Activated CD8-positive, alpha-beta memory T cell treated with anti-CD3 and anti-CD28 coated beads, Interleukin-2, amount 50 U/mL, for 48 hours (primary cell): Measurements from ENCODE around the gene FAM72B.
"Not testable (repeated sequence)": the region's sequence is repeated elsewhere in the genome, so short reads cannot be mapped to it uniquely, and the experiment has no call there.

Experiments used
- DNase-seq: peaks from one replicate; pipeline ENCODE4 v3.0.0-alpha.2; 2020

The FAM72B gene

DNA sequence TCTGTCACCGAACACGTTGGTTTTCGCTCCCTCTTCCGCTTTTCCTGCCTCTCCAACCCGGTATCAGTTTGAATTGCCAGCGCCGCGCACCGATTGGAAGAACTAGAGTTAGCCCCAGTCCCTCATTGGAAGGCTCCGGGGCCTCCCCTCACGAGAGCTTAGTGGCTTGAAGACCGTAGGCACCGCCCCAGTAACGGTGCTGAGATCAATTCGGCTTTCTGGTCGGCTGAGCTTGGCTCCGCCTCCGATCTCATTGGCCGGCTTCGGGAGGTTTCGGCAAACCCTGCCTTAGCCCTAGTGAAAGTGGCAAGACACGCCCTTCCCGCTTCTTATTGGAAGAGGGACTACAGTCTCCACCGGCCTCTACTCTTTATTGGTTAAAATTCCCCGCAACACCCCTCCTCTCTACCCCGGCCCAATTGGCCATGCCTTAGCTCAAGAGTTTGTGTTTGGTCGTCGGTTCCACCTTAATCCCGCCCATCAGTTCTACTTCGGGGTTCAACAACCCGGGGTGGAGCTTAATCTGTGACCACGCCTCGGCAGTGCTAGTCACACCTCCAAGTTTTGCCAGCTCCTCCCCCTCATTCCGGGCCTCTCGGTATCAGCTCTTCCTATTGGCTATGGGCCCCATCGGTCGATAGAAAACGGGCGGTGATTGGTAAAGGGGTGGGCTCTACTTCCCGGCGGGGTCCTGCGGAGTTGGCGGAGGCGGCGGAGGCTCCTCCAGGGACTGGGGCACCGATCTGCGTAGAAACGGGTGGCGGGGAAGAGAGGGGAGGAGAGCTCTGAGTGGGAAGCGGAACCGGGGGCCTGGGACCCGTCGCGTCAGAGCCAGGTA lies at the start of gene FAM72B, which contains the start of gene SRGAP2C:
FAM72B (minus strand) TSS at position 51 of the 838 bp plus-strand sequence. CDS start 851 bp downstream, outside the sequence.
SRGAP2C (plus strand) TSS at position 686 of the 838 bp plus-strand sequence. CDS start 2,472 bp downstream, outside the sequence.
- peak; percentile 85 for DNase-seq

DNA sequence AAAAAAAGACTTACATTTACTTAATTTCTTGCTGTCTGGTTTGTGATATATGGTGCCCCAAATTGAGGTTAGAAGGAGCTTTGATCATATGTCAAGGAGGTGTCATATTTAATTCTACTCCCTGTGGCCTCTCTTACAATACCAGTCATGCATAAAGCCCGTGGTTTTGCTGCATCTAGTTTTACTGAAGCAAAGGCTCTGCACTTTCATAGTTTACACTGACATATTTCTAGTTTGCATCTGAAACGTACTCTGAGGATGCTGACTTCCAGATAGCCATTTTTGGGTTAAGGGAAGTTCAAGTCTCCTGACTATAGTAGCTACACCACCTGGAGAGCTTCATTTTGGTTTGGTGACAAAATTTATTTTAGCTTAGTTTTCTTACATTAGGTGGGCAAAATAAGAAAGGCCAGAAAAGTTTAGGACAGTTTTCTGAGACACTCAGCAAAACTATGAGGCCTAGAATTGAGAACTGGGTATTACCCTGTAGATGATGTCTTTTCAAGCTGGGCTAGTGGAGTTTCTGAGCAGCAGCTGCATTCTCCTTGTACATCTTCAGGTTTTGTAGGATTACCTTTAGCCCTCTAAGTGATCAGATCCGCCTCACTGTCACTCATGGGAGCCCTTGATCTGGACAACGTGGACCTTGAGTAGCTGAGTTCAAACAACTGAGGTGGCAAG lies 48.4 kb upstream of the FAM72B start:
- DNase-seq, result not testable (repeated sequence)

- DNase-seq, result not testable (repeated sequence)
Measured at GRCh38 chr1:121230636-121231035, 46.5 kb upstream of the FAM72B start.

DNA sequence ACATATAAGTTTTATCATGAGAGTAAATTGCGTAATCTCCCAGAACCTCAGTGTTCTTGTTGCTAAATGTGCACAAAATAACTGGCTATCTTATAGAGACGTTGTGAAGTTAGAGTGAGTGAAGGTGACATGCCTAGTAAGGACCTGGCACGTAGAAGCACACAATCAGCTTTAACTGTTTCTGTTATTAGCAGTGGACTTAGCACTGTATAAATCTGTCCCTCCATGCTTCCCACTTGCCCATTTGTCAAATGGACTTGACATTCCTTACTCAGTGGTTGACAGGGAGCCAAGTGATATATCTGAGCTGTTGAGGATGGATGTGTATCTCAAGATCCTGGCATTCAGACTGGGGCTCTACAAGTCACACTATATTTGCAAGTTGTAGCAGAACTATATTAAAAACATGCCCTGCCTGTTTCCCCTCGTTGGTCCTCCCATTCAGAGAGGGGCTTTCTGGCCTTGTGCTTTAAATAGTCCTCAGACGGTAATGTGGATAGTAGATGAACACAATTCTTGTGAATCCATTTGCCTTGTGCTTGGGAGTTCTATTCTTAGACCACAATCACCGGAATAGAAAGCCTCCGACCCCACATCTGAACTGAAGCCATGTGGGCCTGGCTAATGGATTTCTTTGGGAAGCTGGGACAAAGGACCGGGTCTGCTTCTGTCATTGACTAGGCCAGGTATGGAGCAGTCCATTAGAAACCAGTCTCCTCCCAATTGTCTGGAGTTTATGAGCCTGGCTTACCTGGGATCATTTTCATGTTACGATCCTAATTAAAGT lies 43.6 kb upstream of the FAM72B start:
- DNase-seq, result not testable (repeated sequence)

GRCh38 chr1:121226925-121227324 lies 42.8 kb upstream of the FAM72B start:
- DNase-seq, result not testable (repeated sequence)

DNA sequence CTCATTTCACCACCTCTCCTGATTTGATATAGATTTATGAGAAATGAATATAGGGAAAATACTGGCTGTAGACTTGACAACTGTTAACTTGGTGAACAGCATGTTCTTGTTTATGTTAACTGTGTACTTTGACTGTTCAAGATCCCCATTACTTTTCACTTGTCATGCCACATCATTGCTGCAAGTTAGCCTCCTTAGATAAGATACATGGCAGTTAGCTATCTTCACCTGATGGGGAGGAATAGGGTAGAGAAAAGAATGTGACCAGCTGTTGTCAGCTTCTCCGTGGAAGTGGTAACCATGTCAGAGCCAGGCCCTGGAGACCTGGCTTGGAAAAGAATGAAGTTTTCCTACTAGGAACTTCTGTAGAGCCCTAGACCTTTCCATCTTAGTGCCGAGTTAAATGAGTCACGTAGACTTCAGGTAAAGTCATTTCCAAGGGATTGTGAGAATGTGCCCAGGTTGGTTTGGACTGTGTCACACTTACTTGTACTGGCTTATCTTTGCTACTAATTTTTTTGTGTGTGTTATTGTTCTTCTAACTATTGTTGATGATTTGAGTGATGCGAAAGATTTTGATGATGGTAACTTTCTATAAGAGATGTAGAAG lies 42.3 kb upstream of the FAM72B start:
- not testable (repeated sequence) for DNase-seq

DNA sequence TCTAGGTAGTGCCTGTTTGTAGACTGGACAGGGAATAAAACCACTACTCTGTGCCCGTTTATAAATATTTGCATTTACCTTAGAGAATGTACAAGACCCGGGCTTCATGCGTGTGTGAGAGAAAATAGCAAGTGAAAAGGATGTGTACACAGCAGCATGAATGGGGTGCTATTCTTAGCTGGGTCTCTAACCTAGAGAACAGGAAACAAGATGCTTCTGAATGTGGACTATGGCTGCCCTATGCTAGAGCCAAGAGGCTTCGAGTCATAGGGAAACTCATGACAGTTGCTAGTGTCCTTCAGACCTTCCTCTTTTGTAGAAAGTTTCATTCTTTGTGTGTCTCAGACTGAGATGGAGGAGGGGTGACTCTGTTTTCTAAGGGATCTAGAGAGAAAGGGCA lies 40.6 kb upstream of the FAM72B start:
- not testable (repeated sequence) for DNase-seq

- DNase-seq, result not testable (repeated sequence)
Measured at GRCh38 chr1:121221770-121222169, 37.6 kb upstream of the FAM72B start.

DNA sequence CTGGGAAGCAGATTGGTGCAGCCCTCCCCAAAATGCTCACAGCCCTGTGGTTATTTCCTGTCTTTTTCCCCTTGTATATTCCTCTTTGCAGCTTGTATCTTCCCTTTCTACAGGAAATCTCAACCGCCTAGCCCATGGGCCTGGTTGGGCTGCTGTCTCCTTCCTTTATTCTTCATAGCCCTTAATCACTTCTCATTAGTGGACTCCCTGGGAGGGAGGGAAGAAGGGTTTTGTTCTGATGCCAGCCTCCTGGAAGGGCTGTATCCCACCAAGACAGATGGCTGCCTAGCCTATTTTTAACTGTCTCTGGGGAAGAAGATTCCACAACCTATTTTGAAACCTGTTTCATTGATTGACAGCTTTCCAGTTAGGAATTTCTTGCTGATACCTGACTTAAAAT lies 32.5 kb upstream of the FAM72B start:
- not testable (repeated sequence) for DNase-seq

DNA sequence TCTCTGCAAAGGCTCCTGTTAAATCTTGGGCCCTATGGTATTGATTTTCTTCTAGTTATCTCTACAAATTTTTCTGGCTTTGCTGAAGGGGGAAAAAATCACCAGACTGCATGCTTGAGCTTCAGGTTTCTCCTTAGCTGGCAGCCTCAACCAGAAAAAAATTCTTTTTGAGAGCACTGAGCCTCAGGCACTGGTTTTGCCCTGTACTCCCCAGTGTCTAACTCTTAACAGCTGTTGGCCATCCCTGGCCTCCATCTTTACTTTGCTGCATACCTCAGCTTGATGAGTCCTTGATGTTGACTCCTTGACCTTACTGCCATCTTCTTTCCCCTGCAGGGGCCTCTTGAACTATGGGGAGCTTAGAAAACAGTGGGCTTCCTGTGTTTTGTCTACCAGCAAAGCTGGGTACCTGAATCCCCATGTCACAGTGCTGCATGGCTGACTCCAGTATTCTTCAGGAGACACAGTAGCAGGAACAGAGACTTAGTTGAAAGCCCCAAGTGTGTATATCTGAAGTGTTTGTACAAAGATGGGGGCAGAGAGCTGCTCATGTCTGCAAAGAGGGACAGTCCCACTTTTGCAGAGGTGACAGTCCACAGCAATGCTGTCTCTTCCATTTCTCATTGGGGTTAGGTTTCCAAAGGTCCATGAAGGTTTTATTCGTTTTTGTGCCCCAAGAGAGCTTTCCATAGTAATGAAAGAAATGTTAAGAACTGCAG lies 31.7 kb upstream of the FAM72B start:
- DNase-seq, result not testable (repeated sequence)

DNA sequence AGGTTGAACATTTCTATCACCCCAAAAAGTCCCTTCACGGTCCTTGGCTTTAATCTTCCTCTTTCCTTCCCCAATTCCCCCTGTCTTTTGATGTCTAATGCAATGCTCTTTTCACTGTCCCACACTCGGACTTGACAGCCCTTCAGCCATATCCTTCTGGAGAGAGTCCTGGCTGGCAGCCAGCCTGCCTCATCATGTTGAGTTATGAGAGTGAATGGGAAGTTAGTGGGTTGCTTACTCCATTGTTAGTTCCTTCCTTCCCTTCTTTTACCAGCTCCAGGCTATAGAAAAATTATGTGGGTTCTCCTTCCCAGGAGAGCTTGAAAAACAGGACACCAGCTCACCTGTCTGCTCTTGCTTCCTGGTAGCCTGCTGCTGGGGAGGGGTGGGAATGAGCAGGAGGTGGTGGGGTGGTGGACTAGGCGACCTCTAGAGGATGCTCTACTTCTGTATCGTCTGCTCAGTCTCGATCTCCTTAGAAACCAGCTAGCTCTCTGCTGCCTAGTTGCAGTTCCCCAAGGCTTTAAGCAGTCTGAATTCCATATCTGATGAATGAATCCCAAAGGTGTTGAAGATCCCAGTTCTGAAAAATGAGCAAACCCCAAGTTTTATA lies 30.5 kb upstream of the FAM72B start:
- DNase-seq, result not testable (repeated sequence)

GRCh38 chr1:121213491-121213890 lies 29.4 kb upstream of the FAM72B start:
- not testable (repeated sequence) for DNase-seq

GRCh38 chr1:121210778-121211177 lies 26.6 kb upstream of the FAM72B start:
- DNase-seq, result not testable (repeated sequence)

GRCh38 chr1:121208375-121208774 lies 24.2 kb upstream of the FAM72B start:
- DNase-seq, result not testable (repeated sequence)

- DNase-seq, result not testable (repeated sequence)
Measured at GRCh38 chr1:121207328-121207727, 23.2 kb upstream of the FAM72B start.

GRCh38 chr1:121205786-121206711 lies 21.9 kb upstream of the FAM72B start:
- DNase-seq, result not testable (repeated sequence)

- DNase-seq, result not testable (repeated sequence)
Measured at GRCh38 chr1:121202986-121203385, 18.8 kb upstream of the FAM72B start.

DNA sequence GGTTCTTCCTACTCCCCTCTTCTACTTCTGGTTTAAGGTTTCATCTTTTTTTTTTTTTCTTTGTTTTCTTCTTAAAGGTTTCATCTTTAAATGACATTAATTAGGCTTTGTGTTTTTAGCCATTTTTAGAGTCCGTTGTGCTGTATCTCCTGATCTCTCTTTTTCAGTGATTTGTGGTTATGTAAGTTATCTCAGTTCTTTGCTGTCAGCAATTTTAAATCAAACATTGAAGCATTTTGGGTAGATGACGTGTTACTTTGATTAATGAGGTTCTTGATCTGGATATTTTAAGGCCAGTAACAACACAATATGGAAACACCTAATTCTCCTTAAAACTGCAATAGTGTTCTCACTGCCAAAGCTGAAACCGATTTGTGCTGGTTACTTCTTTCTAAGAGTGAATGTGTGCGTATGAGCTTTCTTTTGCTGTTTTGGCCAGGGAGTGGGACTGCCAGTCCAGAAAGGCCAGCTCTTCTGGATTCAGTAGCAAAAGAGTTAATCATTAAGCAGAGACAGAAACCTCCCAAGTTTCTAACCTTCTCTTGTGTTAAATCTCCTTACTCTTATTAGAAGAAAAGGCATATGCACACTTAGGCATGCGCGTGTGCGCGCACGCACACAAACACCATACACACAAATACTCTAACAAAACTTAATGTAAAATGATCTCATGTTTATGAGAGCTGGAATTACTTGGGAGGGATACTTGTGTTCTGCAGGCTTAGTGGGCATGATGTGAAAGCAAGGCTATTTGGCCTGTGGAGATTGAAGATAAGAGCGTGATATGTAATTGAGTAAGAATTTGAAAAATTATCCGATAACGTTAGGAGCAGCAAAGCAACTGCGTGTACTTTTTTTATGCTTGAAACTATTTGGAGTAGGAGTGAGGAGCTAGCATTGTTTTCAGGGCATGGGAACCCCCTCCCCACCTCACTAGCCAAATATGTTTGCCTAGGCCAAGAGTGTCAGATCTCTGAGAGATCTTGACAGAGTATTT lies 17.1 kb upstream of the FAM72B start:
- not testable (repeated sequence) for DNase-seq

DNA sequence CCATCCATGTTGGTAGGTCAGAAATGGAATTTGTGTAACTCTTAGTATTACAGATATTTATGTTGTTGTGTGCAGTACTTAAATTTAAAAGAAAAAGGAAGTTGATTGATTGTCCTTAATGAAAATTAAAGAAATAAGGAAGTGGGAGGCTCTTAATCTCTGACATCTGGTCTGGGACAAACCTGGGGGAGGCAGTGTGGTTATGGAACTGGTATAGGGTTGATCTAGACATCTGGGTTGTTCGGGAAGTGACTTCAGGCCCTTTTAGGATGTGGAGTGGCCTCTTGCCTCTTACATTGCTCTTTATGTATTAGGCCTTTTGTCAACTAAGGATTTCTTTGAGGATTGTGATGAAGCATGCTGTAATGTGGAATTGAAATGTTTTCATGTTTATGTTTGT lies 16.1 kb upstream of the FAM72B start:
- DNase-seq, result not testable (repeated sequence)
